Right lobe of liver (tissue), 6 donors: ENCODE data around the gene EBNA1BP2. TPM values are rescaled to one million over a fixed set of nuclear protein-coding genes. Genes with fewer than 3 reads are reported as not detected.

Source experiments
- ATAC-seq, 4 donors: fragments of 200-7000 bp; cut with Tn5 transposase; one replicate each; pipeline ENCODE4 v1.9.1; 2020; ENCODE audit warnings: mild to moderate bottlenecking in 4 of 4, moderate library complexity in 4 of 4
- DNase-seq, 3 donors: peaks; one replicate each; pipeline ENCODE4 v3.0.0-alpha.2; 2020
- H3K27ac ChIP-seq, 3 donors: fragments of 200-600 bp; one replicate each; pipeline ENCODE4 v1.8.0; 2022
- H3K27me3 ChIP-seq, 2 donors: fragments of 200-600 bp; one replicate each; pipeline ENCODE4 v1.8.0; 2022
- H3K36me3 ChIP-seq, 4 donors: fragments of 200-600 bp; sonication (generic) in 1 of 4; one replicate each; pipeline versions ENCODE4 v1.5.1 to v1.8.0; 2017 to 2022; ENCODE audit warnings: control low read depth in 1 of 4
- H3K4me1 ChIP-seq, 4 donors: fragments of 200-600 bp; sonication (generic) in 1 of 4; one replicate each; pipeline versions ENCODE4 v1.5.1 to v1.8.0; 2017 to 2022; ENCODE audit warnings: control low read depth in 1 of 4
- H3K4me3 ChIP-seq, 3 donors: fragments of 200-600 bp; one replicate each; pipeline ENCODE4 v1.8.0; 2022
- H3K9me3 ChIP-seq, 4 donors: fragments of 200-600 bp; sonication (generic) in 1 of 4; one replicate each; pipeline versions ENCODE4 v1.5.1 to v1.8.0; 2017 to 2022; ENCODE audit warnings: control low read depth in 1 of 4
- POLR2A ChIP-seq: fragments of 450-650 bp; IDR thresholded peaks from one replicate; pipeline ENCODE4 v1.6.1; 2017; ENCODE audit warnings: antibody characterized with exemption, mild to moderate bottlenecking
- WGBS: methylation state at CpG from one replicate; pipeline ENCODE4 v1.1.6; 2018; ENCODE audit warnings: low coverage, low lambda C conversion rate; ENCODE audit not compliant: insufficient coverage; ENCODE audit errors: missing lambda C conversion rate; 5-methylcytosine and 5-hydroxymethylcytosine counted together
- intact Hi-C, 2 donors: fragments of 100-400 bp; cut with DNase I; formaldehyde crosslinking; loops; one replicate each; pipeline versions ENCODE4 v1.11.2 to v1.14.1; 2022
- total RNA-seq, 6 experiments: library from RNA; depleted of rRNA in 2 of 6; stranded (reverse); fragments of >200 nt in 2 of 6; fragmentation: NEBNext Ultra II Directional in 3 of 6; extraction: Animal tissue kit (Norgen Biotek cat#: 25700) in 3 of 6; gene quantifications; one replicate each; pipeline versions ENCODE4 v1.1.0 to v1.2.4, GENCODE V29; 2016 to 2023
- TF ChIP-seq, protein P1 (sequence below), 4 donors: fragments of 200-600 bp in 3 of 4; fragments of 450-650 bp in 1 of 4; IDR thresholded peaks; one replicate each; pipeline versions ENCODE4 v1.5.1 to v1.8.0; 2016 to 2022; ENCODE audit warnings: antibody characterized with exemption in 4 of 4, mild to moderate bottlenecking in 2 of 4
- donor health status: DM: no; HTN: yes; CAD: no.
- donor health status: DM: no; HTN: no; CAD: no.
- donor health status: DM: no; HTN: no; CAD: no.
- donor health status: DM: no; HTN: yes; CAD: no.
- donor health status: DM: no; HTN: yes; CAD: no.

The EBNA1BP2 gene
- total RNA-seq, 6 experiments from 2014 or later = 45.7 to 108 (median 61.4) TPM

DNA sequence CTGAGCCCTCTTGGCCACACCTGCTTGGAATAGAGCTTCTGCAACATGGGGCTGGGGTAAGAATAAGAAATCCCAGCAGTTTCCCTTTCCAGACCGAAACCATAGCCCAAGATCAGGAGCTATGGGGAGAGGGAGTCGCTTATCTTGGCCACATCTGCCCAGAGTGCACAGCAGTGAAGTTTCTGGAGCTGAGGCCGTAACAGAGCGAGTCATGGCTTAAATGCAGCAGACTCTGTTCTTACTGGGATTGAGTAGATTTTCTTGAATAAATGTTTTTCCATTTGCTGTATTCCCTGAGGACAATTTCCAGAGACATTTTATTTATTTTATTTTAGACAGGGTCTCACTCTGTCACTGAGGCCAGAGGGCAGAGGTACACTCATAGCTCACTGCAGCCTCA lies 33.6 kb upstream of the EBNA1BP2 start:
- no peak for TF ChIP-seq POLR2A
- TF ChIP-seq, protein P1, sequence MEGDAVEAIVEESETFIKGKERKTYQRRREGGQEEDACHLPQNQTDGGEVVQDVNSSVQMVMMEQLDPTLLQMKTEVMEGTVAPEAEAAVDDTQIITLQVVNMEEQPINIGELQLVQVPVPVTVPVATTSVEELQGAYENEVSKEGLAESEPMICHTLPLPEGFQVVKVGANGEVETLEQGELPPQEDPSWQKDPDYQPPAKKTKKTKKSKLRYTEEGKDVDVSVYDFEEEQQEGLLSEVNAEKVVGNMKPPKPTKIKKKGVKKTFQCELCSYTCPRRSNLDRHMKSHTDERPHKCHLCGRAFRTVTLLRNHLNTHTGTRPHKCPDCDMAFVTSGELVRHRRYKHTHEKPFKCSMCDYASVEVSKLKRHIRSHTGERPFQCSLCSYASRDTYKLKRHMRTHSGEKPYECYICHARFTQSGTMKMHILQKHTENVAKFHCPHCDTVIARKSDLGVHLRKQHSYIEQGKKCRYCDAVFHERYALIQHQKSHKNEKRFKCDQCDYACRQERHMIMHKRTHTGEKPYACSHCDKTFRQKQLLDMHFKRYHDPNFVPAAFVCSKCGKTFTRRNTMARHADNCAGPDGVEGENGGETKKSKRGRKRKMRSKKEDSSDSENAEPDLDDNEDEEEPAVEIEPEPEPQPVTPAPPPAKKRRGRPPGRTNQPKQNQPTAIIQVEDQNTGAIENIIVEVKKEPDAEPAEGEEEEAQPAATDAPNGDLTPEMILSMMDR (IDR thresholded peaks at IDR 0.05) = no peak
- Histone ChIP-seq H3K4me3 (no peak overlapping the region), H3K9me3 (no peaks in the 10 kb centered on the region), H3K4me1 (peaks cover 0 to 9% (median 2%) of the 10 kb centered on the region in 4 donors), H3K27ac (no peak overlapping the region), H3K27me3 (no peaks in the 10 kb centered on the region), H3K36me3 (peaks cover 0 to 25% (median 8%) of the 10 kb centered on the region in 4 donors)
- no peak for ATAC-seq
- DNase-seq = no peak
- intact Hi-C loops = no loop called here
- no CpG with 5 or more reads among the region's 4 CpGs for WGBS

GRCh38 chr1:43204394-43204793 lies 32.3 kb upstream of the EBNA1BP2 start:
- H3K27me3 ChIP-seq = no peaks in the 10 kb centered on the region
- H3K27ac ChIP-seq = no peak overlapping the region
- WGBS = 100% methylated on average over 1 of the region's 1 CpG
- peaks cover 0 to 12% (median 2%) of the 10 kb centered on the region in 4 donors for H3K4me1 ChIP-seq
- H3K36me3 ChIP-seq = peaks cover 0 to 19% (median 3%) of the 10 kb centered on the region in 4 donors
- TF ChIP-seq, protein P1 (IDR thresholded peaks at IDR 0.05) = no peak
- no peak for TF ChIP-seq POLR2A
- no peak for DNase-seq
- intact Hi-C loops = no loop called here
- no peaks in the 10 kb centered on the region for H3K9me3 ChIP-seq
- no peak overlapping the region for H3K4me3 ChIP-seq
- no peak for ATAC-seq

DNA sequence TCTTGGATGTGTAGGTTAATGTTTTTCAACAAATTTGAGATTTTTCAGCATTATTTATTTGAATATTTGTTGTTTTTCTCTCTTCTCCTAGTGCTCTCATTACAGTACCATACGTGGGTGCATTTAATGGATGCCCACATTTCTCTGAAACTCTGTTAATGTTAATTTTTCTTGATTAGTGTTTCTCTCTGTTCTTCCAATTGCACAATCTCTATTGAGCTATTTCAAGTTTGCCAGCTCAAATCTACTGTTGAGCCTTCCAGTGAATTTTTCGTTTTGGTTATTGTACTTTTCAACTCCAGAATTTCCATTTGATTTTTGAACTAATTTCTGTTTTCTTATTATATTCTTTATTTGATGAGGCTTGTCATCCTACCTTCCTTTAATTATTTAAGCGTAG lies 31.8 kb upstream of the EBNA1BP2 start:
- ATAC-seq (no peak), DNase-seq (no peak)
- H3K36me3 ChIP-seq = peaks cover 0 to 13% (median 3%) of the 10 kb centered on the region in 4 donors
- no peak overlapping the region for H3K27ac ChIP-seq
- TF ChIP-seq, protein P1 (IDR thresholded peaks at IDR 0.05) = no peak
- TF ChIP-seq POLR2A = no peak
- 83% methylated on average over 3 of the region's 3 CpGs for WGBS
- H3K9me3 ChIP-seq = no peaks in the 10 kb centered on the region
- H3K27me3 ChIP-seq = no peaks in the 10 kb centered on the region
- peaks cover 0 to 12% (median 2%) of the 10 kb centered on the region in 4 donors for H3K4me1 ChIP-seq
- no peak overlapping the region for H3K4me3 ChIP-seq
- intact Hi-C loops = no loop called here

GRCh38 chr1:43199093-43199726 lies 27.1 kb upstream of the EBNA1BP2 start:
- 72% methylated on average over 7 of the region's 8 CpGs for WGBS
- DNase-seq = no peak

More at GRCh38 chr1:43199093-43199726, 27.1 kb upstream of the EBNA1BP2 start:
- Histone ChIP-seq H3K4me1 (peaks cover 0 to 12% (median 2%) of the 10 kb centered on the region in 4 donors), H3K27ac (no peak overlapping the region), H3K9me3 (peaks cover 0 to 3% (median 0%) of the 10 kb centered on the region in 4 donors), H3K4me3 (no peak overlapping the region), H3K27me3 (no peaks in the 10 kb centered on the region), H3K36me3 (peaks cover 0 to 4% (median 0%) of the 10 kb centered on the region in 4 donors)
- TF ChIP-seq, protein P1 (IDR thresholded peaks at IDR 0.05) = no peak
- no peak for TF ChIP-seq POLR2A
- intact Hi-C loops = no loop called here
- ATAC-seq = no peak
